SJCRH30 (cell line): ENCODE results near the gene OSBPL7. TPM values are rescaled to one million over a fixed set of nuclear protein-coding genes. Genes with fewer than 3 reads are reported as not detected.
A peak's percentile ranks its signal among the peaks of the same experiment; 100 is the strongest.
"Not testable (repeated sequence)": the region's sequence is repeated elsewhere in the genome, so short reads cannot be mapped to it uniquely, and the experiment has no call there.

Source experiments
- DNase-seq, 2 experiments: peaks; one replicate each; pipeline ENCODE4 v3.0.0-alpha.2; 2015 to 2020
- H3K27ac ChIP-seq: fragments of 250-450 bp; sonication (Bioruptor Pico); 2 replicates; pipeline ENCODE4 v1.5.1; 2020; ENCODE audit warnings: mild to moderate bottlenecking, moderate library complexity
- H3K27me3 ChIP-seq: fragments of 250-450 bp; sonication (Bioruptor Pico); 2 replicates; pipeline ENCODE4 v1.5.1; 2020; ENCODE audit warnings: mild to moderate bottlenecking, moderate library complexity
- H3K36me3 ChIP-seq: fragments of 250-450 bp; sonication (Bioruptor Pico); 2 replicates; pipeline ENCODE4 v1.5.1; 2020; ENCODE audit warnings: mild to moderate bottlenecking, moderate library complexity
- H3K4me1 ChIP-seq: fragments of 250-450 bp; sonication (Bioruptor Pico); 2 replicates; pipeline ENCODE4 v1.5.1; 2020; ENCODE audit warnings: mild to moderate bottlenecking, moderate library complexity
- H3K4me3 ChIP-seq: fragments of 250-450 bp; sonication (Bioruptor Pico); 2 replicates; pipeline ENCODE4 v1.5.1; 2020; ENCODE audit warnings: mild to moderate bottlenecking, moderate library complexity
- H3K9me3 ChIP-seq: fragments of 250-450 bp; sonication (Bioruptor Pico); replicated peaks from 2 replicates; pipeline ENCODE4 v1.5.1; 2020; ENCODE audit warnings: mild to moderate bottlenecking, moderate library complexity
- total RNA-seq: library from RNA; depleted of rRNA; stranded (reverse); fragments of >200 nt; shearing (Covaris generic); gene quantifications from 2 replicates; pipeline ENCODE4 v1.2.3, GENCODE V29; 2014

The OSBPL7 gene
- total RNA-seq, 1 experiment from 2014 or later = 10.5 TPM

- Histone ChIP-seq H3K36me3 (no peaks in the 10 kb centered on the region), H3K4me1 (no peaks in the 10 kb centered on the region), H3K9me3 (no peaks in the 10 kb centered on the region), H3K27me3 (peaks cover 3% of the 10 kb centered on the region; the same call in 1 of the 2 replicates), H3K4me3 (no peak overlapping the region), H3K27ac (no peak overlapping the region)
- no peak for DNase-seq
Measured at GRCh38 chr17:47792457-47792856, 29.1 kb downstream of the OSBPL7 start.

- no peaks in the 10 kb centered on the region for H3K4me1 ChIP-seq
- no peaks in the 10 kb centered on the region for H3K36me3 ChIP-seq
- peaks cover 3% of the 10 kb centered on the region; the same call in 1 of the 2 replicates for H3K27me3 ChIP-seq
- no peak for DNase-seq
- no peak overlapping the region for H3K4me3 ChIP-seq
- no peaks in the 10 kb centered on the region for H3K9me3 ChIP-seq
- no peak overlapping the region for H3K27ac ChIP-seq
Measured at GRCh38 chr17:47791025-47791424, 30.6 kb downstream of the OSBPL7 start.

- no peaks in the 10 kb centered on the region for H3K36me3 ChIP-seq
Measured at GRCh38 chr17:47789611-47790561, 31.7 kb downstream of the OSBPL7 start.

GRCh38 chr17:47785538-47786123 lies 36.0 kb downstream of the OSBPL7 start:
- Histone ChIP-seq H3K9me3 (no peaks in the 10 kb centered on the region), H3K27me3 (peaks cover 2% of the 10 kb centered on the region), H3K36me3 (no peaks in the 10 kb centered on the region), H3K4me1 (no peaks in the 10 kb centered on the region), H3K27ac (no peak overlapping the region), H3K4me3 (no peak overlapping the region)
- peak; percentile 66 to 80 for DNase-seq

More at GRCh38 chr17:47789611-47790561, 31.7 kb downstream of the OSBPL7 start:
- peaks cover 3% of the 10 kb centered on the region; the same call in 1 of the 2 replicates for H3K27me3 ChIP-seq
- no peak overlapping the region for H3K4me3 ChIP-seq
- no peaks in the 10 kb centered on the region for H3K4me1 ChIP-seq
- no peak for DNase-seq
- H3K27ac ChIP-seq = no peak overlapping the region
- no peaks in the 10 kb centered on the region for H3K9me3 ChIP-seq

- H3K9me3 ChIP-seq = no peaks in the 10 kb centered on the region
- DNase-seq = no peak
- no peak overlapping the region for H3K27ac ChIP-seq
- peaks cover 4% of the 10 kb centered on the region; the same call in 1 of the 2 replicates for H3K27me3 ChIP-seq
- no peaks in the 10 kb centered on the region for H3K4me1 ChIP-seq
- no peak overlapping the region for H3K4me3 ChIP-seq
- H3K36me3 ChIP-seq = no peaks in the 10 kb centered on the region
Measured at GRCh38 chr17:47781397-47781796, 40.2 kb downstream of the OSBPL7 start.

GRCh38 chr17:47778184-47778635 lies 43.4 kb downstream of the OSBPL7 start:
- Histone ChIP-seq H3K9me3 (no peaks in the 10 kb centered on the region), H3K27me3 (peaks cover 9% of the 10 kb centered on the region; the same call in 1 of the 2 replicates), H3K36me3 (no peaks in the 10 kb centered on the region), H3K4me1 (no peaks in the 10 kb centered on the region), H3K27ac (no peak overlapping the region), H3K4me3 (no peak overlapping the region)
- DNase-seq = no peak

- Histone ChIP-seq H3K4me3 (no peak overlapping the region), H3K9me3 (no peaks in the 10 kb centered on the region), H3K36me3 (no peaks in the 10 kb centered on the region), H3K27me3 (peaks cover 6% of the 10 kb centered on the region; the same call in 1 of the 2 replicates), H3K4me1 (no peaks in the 10 kb centered on the region), H3K27ac (no peak overlapping the region)
- DNase-seq = peak; percentile 24 to 73
Measured at GRCh38 chr17:47776330-47777197, 45.0 kb downstream of the OSBPL7 start.

- Histone ChIP-seq H3K9me3 (no peaks in the 10 kb centered on the region), H3K27me3 (peaks cover 6% of the 10 kb centered on the region; the same call in 1 of the 2 replicates), H3K36me3 (no peaks in the 10 kb centered on the region), H3K4me1 (no peaks in the 10 kb centered on the region), H3K4me3 (no peak overlapping the region), H3K27ac (no peak overlapping the region)
- DNase-seq = no peak
Measured at GRCh38 chr17:47774987-47775580, 46.5 kb downstream of the OSBPL7 start.

- H3K36me3 ChIP-seq = no peaks in the 10 kb centered on the region
- no peak overlapping the region for H3K4me3 ChIP-seq
- no peak for DNase-seq
- H3K27me3 ChIP-seq = peaks cover 6% of the 10 kb centered on the region; the same call in 1 of the 2 replicates
- no peak overlapping the region for H3K27ac ChIP-seq
- no peaks in the 10 kb centered on the region for H3K4me1 ChIP-seq
- no peaks in the 10 kb centered on the region for H3K9me3 ChIP-seq
Measured at GRCh38 chr17:47774331-47774730, 47.3 kb downstream of the OSBPL7 start.

- H3K4me3 ChIP-seq, H3K36me3 ChIP-seq, H3K27me3 ChIP-seq, H3K9me3 ChIP-seq, DNase-seq, H3K27ac ChIP-seq, H3K4me1 ChIP-seq: not testable (repeated sequence)
Measured at GRCh38 chr17:47773649-47774048, 47.9 kb downstream of the OSBPL7 start.

GRCh38 chr17:47763913-47764582 lies 57.5 kb downstream of the OSBPL7 start:
- DNase-seq = no peak
- no peak overlapping the region for H3K4me3 ChIP-seq
- H3K4me1 ChIP-seq = no peaks in the 10 kb centered on the region
- H3K27me3 ChIP-seq = no peaks in the 10 kb centered on the region
- H3K9me3 ChIP-seq = peaks cover 5% of the 10 kb centered on the region
- H3K27ac ChIP-seq = no peak overlapping the region
- H3K36me3 ChIP-seq = no peaks in the 10 kb centered on the region

GRCh38 chr17:47762728-47763127 lies 58.9 kb downstream of the OSBPL7 start:
- no peak for DNase-seq
- Histone ChIP-seq H3K36me3 (no peaks in the 10 kb centered on the region), H3K4me3 (no peak overlapping the region), H3K9me3 (peaks cover 8% of the 10 kb centered on the region), H3K27me3 (no peaks in the 10 kb centered on the region), H3K4me1 (no peaks in the 10 kb centered on the region), H3K27ac (no peak overlapping the region)

- Histone ChIP-seq H3K27ac (no peak overlapping the region), H3K9me3 (peaks cover 8% of the 10 kb centered on the region), H3K4me1 (no peaks in the 10 kb centered on the region), H3K4me3 (no peak overlapping the region), H3K36me3 (no peaks in the 10 kb centered on the region), H3K27me3 (no peaks in the 10 kb centered on the region)
- DNase-seq = no peak
Measured at GRCh38 chr17:47760409-47761140, 61.0 kb downstream of the OSBPL7 start.
